SU-DHL-6 (cell line): ENCODE results near the gene ME2.

Source experiments
- H2AFZ ChIP-seq: fragments of 200-600 bp; sonication (generic); 2 replicates; pipeline ENCODE4 v1.6.1; 2014; ENCODE audit warnings: low read depth, mild to moderate bottlenecking, moderate library complexity, mixed read lengths, antibody characterized with exemption, low read length; ENCODE audit not compliant: severe bottlenecking
- H3F3A ChIP-seq: fragments of 200-600 bp; shearing (Covaris generic); 2 replicates; pipeline ENCODE4 v1.6.0; 2016; ENCODE audit warnings: antibody characterized with exemption, mild to moderate bottlenecking; ENCODE audit not compliant: insufficient read depth
- H3K27ac ChIP-seq: fragments of 200-600 bp; sonication (generic); 2 replicates; pipeline ENCODE4 v1.5.1; 2016; ENCODE audit warnings: low read depth, mild to moderate bottlenecking, low read length, moderate library complexity, mixed read lengths
- H3K27me3 ChIP-seq: fragments of 200-600 bp; sonication (generic), shearing (Covaris generic); 2 replicates; pipeline ENCODE4 v1.6.0; 2014; ENCODE audit warnings: mild to moderate bottlenecking, low read length
- H3K36me3 ChIP-seq: fragments of 200-600 bp; sonication (generic); 2 replicates; pipeline ENCODE4 v1.6.1; 2014; ENCODE audit warnings: mild to moderate bottlenecking, low read length, mixed read lengths
- H3K4me2 ChIP-seq: fragments of 300-600, 200-600 bp; shearing (Covaris generic), sonication (generic); 2 replicates; pipeline ENCODE4 v1.6.0; 2014; ENCODE audit warnings: low read length, low read depth, mild to moderate bottlenecking; ENCODE audit not compliant: poor library complexity, severe bottlenecking
- H3K4me3 ChIP-seq: fragments of 200-600 bp; sonication (generic); 2 replicates; pipeline ENCODE4 v1.5.1; 2014; ENCODE audit warnings: antibody characterized with exemption, low read length, mild to moderate bottlenecking, mixed read lengths; ENCODE audit not compliant: insufficient read depth, poor library complexity, severe bottlenecking
- H3K79me2 ChIP-seq: fragments of 200-600 bp; sonication (generic); 2 replicates; pipeline ENCODE4 v1.6.1; 2014; ENCODE audit warnings: mild to moderate bottlenecking, low read length, moderate library complexity; ENCODE audit not compliant: insufficient read depth
- H3K9ac ChIP-seq: fragments of 200-600 bp; sonication (generic); 2 replicates; pipeline ENCODE4 v1.7.0; 2014; ENCODE audit warnings: mild to moderate bottlenecking, low read length
- H3K9me2 ChIP-seq: fragments of 200-600 bp; sonication (generic); replicated peaks from 2 replicates; pipeline ENCODE4 v1.6.1; 2014; ENCODE audit warnings: low read length; ENCODE audit not compliant: insufficient read depth
- H3K9me3 ChIP-seq: fragments of 200-600 bp; sonication (generic); 2 replicates; pipeline ENCODE4 v1.6.1; 2014; ENCODE audit warnings: low read length, mixed read lengths; ENCODE audit not compliant: insufficient read depth
- H4K20me1 ChIP-seq: fragments of 200-600 bp; sonication (generic); 2 replicates; pipeline ENCODE4 v1.6.1; 2014; ENCODE audit warnings: low read depth, mild to moderate bottlenecking, antibody characterized with exemption, low read length, moderate library complexity, mixed read lengths
- CTCF ChIP-seq: fragments of 200-600 bp; sonication (generic); IDR thresholded peaks from one replicate; pipeline ENCODE4 v1.5.1; 2017; ENCODE audit warnings: antibody characterized with exemption, mild to moderate bottlenecking, low read length, moderate library complexity; ENCODE audit not compliant: insufficient read depth, poor library complexity, severe bottlenecking
- EZH2phosphoT487 ChIP-seq: fragments of 200-600 bp; sonication (generic), shearing (Covaris generic); conservative IDR thresholded peaks from 2 replicates; pipeline ENCODE4 v1.6.1; 2018; ENCODE audit warnings: mild to moderate bottlenecking, antibody characterized with exemption, low read length, moderate library complexity, mixed read lengths

Gene ME2

GRCh38 chr18:50986360-50987087 is 107.6 kb downstream of the ME2 start:
- no peaks in the 10 kb centered on the region for H3K36me3 ChIP-seq
- H3K27me3 ChIP-seq: no peaks in the 10 kb centered on the region
- H3K27ac ChIP-seq: no peak overlapping the region
- H3K9ac ChIP-seq: no peak overlapping the region
- no peaks in the 10 kb centered on the region for H3F3A ChIP-seq
- H3K9me2 ChIP-seq: no peaks in the 10 kb centered on the region
- no peaks in the 10 kb centered on the region for H3K9me3 ChIP-seq
- H4K20me1 ChIP-seq: no peaks in the 10 kb centered on the region
- H3K4me3 ChIP-seq: no peak overlapping the region
- no peaks in the 10 kb centered on the region for H3K79me2 ChIP-seq
- H3K4me2 ChIP-seq: no peak overlapping the region
- no peak for TF ChIP-seq CTCF
- TF ChIP-seq EZH2phosphoT487: no peak
- no peak overlapping the region for H2AFZ ChIP-seq

- Histone ChIP-seq H3K9ac (no peak overlapping the region), H3K9me3 (no peaks in the 10 kb centered on the region), H3F3A (no peaks in the 10 kb centered on the region), H3K79me2 (no peaks in the 10 kb centered on the region), H2AFZ (no peak overlapping the region), H3K4me3 (no peak overlapping the region), H3K36me3 (no peaks in the 10 kb centered on the region), H3K9me2 (no peaks in the 10 kb centered on the region), H4K20me1 (no peaks in the 10 kb centered on the region), H3K27ac (no peak overlapping the region), H3K4me2 (no peak overlapping the region), H3K27me3 (no peaks in the 10 kb centered on the region)
- TF ChIP-seq CTCF (no peak), EZH2phosphoT487 (no peak)
Observed at GRCh38 chr18:50987261-50987660, 108.3 kb downstream of the ME2 start.

GRCh38 chr18:50989711-50990110 is 110.8 kb downstream of the ME2 start:
- TF ChIP-seq EZH2phosphoT487: no peak
- Histone ChIP-seq H3K27me3 (no peaks in the 10 kb centered on the region), H3K79me2 (no peaks in the 10 kb centered on the region), H3K9me3 (no peaks in the 10 kb centered on the region), H3K9ac (no peak overlapping the region), H3K9me2 (no peaks in the 10 kb centered on the region), H3K4me2 (no peak overlapping the region), H4K20me1 (no peaks in the 10 kb centered on the region), H3K4me3 (no peak overlapping the region), H3K27ac (no peak overlapping the region), H3F3A (no peaks in the 10 kb centered on the region), H2AFZ (no peak overlapping the region), H3K36me3 (no peaks in the 10 kb centered on the region)

GRCh38 chr18:50992351-50992762 is 113.4 kb downstream of the ME2 start:
- H3K9me3 ChIP-seq: no peaks in the 10 kb centered on the region
- H3K27ac ChIP-seq: no peak overlapping the region
- no peak overlapping the region for H3K4me3 ChIP-seq
- H3K79me2 ChIP-seq: no peaks in the 10 kb centered on the region
- H3K9ac ChIP-seq: no peak overlapping the region
- no peaks in the 10 kb centered on the region for H4K20me1 ChIP-seq
- H3F3A ChIP-seq: no peaks in the 10 kb centered on the region
- no peak for TF ChIP-seq CTCF
- no peak for TF ChIP-seq EZH2phosphoT487
- no peaks in the 10 kb centered on the region for H3K27me3 ChIP-seq
- no peaks in the 10 kb centered on the region for H3K9me2 ChIP-seq
- no peak overlapping the region for H3K4me2 ChIP-seq
- no peaks in the 10 kb centered on the region for H3K36me3 ChIP-seq
- H2AFZ ChIP-seq: no peak overlapping the region
